GM21447 (cell line): Measurements from ENCODE around the gene GSTCD.
"Not testable (repeated sequence)": the region's sequence is repeated elsewhere in the genome, so short reads cannot be mapped to it uniquely, and the experiment has no call there.

Source experiments
- ATAC-seq: cut with Tn5 transposase; IDR thresholded peaks from one replicate; pipeline ENCODE4 v1.9.1; 2021; ENCODE audit not compliant: unreplicated experiment

Gene GSTCD

GRCh38 chr4:105797225-105797624 is 88.6 kb downstream of the GSTCD start:
- no peak for ATAC-seq

GRCh38 chr4:105805501-105806120 is 97.0 kb downstream of the GSTCD start:
- no peak for ATAC-seq

- ATAC-seq = no peak
Measured at GRCh38 chr4:105807496-105807895, 98.9 kb downstream of the GSTCD start.

- ATAC-seq = no peak
Measured at GRCh38 chr4:105808030-105808749, 99.6 kb downstream of the GSTCD start.

- ATAC-seq = no peak
Measured at GRCh38 chr4:105808750-105809041, 100.1 kb downstream of the GSTCD start.

- ATAC-seq = no peak
Measured at GRCh38 chr4:105815701-105816100, 107.1 kb downstream of the GSTCD start.

- no peak for ATAC-seq
Measured at GRCh38 chr4:105822061-105822460, 113.5 kb downstream of the GSTCD start.

- no peak for ATAC-seq
Measured at GRCh38 chr4:105828074-105828473, 119.5 kb downstream of the GSTCD start.

- ATAC-seq = no peak
Measured at GRCh38 chr4:105831189-105831588, 122.6 kb downstream of the GSTCD start.

GRCh38 chr4:105835177-105835576 is 126.6 kb downstream of the GSTCD start:
- no peak for ATAC-seq

- no peak for ATAC-seq
Measured at GRCh38 chr4:105836537-105836936, 128.0 kb downstream of the GSTCD start.

GRCh38 chr4:105837037-105837436 is 128.5 kb downstream of the GSTCD start:
- ATAC-seq = no peak

GRCh38 chr4:105838082-105838481 is 129.5 kb downstream of the GSTCD start:
- ATAC-seq = no peak

GRCh38 chr4:105840426-105841174 is 132.0 kb downstream of the GSTCD start:
- ATAC-seq = no peak

- ATAC-seq = no peak
Measured at GRCh38 chr4:105843941-105844340, 135.4 kb downstream of the GSTCD start.

GRCh38 chr4:105845559-105845958 is 137.0 kb downstream of the GSTCD start:
- ATAC-seq = no peak

- not testable (repeated sequence) for ATAC-seq
Measured at GRCh38 chr4:105848359-105848758, 139.8 kb downstream of the GSTCD start.

- ATAC-seq = no peak
Measured at GRCh38 chr4:105851196-105851595, 142.6 kb downstream of the GSTCD start.

- ATAC-seq = not testable (repeated sequence)
Measured at GRCh38 chr4:105852230-105852629, 143.6 kb downstream of the GSTCD start.

- ATAC-seq = no peak
Measured at GRCh38 chr4:105858466-105859040, 150.0 kb downstream of the GSTCD start.

GRCh38 chr4:105859233-105859632 is 150.6 kb downstream of the GSTCD start:
- no peak for ATAC-seq

GRCh38 chr4:105870963-105871362 is 162.4 kb downstream of the GSTCD start:
- ATAC-seq = no peak
